Measurements from ENCODE around the gene AGBL1.

AGBL1 gene

DNA sequence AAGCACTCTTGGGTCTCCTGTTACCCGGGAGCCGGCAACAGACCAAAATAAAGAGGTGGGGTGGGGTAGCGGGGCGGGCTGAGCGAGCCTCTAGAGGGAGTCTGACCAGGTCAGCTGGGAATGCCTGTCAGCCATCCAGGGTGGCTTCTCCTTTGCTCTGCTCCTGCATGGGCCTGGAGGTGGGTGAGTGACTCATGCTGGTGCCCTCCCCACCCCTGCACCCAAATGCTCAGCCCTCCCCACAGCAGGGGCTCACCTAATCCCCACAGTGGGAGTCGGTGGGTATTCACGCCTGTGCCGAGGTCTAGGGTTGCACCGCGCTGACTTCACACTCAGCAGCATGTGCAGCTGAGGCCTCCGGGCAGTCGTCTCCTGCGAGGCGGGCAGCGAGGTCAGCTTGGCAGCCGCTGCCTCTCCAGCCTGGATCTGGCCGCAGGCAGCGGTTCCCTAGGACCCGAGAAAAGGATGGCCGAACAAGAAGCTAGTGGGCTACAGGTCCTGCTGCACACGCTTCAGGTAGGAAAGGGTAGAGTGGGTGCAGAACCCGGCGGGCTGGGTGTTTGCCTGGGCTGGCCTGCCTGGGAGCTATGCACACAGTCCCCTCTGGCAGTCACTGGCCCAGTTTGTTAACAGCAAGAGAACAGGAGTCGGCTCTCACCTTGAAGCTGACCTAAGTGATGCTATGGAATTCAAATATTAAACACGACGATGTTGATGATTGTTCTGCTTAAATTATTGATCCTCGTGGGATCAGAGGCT lies at the start of gene AGBL1:
Gene AGBL1 (plus strand): TSS at position 364 of the 759 bp plus-strand sequence.
- no peak for DNase-seq
- TF ChIP-seq POLR2A (IDR thresholded peaks at IDR 0.05; ENCODE audit: low read length) (no peak), GATA1 (IDR thresholded peaks at IDR 0.05; ENCODE audit: low read depth, low read length) (no peak)

DNA sequence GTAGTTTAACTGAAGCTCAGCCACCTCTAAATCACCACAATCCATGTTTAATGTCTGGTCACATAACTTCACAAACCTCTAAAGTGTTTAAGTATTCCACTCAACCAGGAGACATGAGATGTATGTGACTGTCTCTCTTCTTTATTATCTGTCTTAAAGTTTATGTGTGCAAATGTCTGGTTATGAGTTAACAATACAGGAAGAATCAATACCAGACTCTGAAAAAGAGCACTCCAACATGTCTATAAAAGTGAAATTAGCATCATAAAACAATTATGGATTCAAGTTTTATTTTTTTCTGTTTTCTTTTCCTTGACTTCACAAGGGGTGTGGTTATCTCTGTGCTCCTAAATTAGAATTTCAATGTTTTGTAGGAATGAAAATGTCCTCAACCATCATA lies 44.8 kb upstream of the AGBL1 start:
- DNase-seq = no peak
- TF ChIP-seq POLR2A (IDR thresholded peaks at IDR 0.05; ENCODE audit: low read length) = no peak
- no peak for TF ChIP-seq GATA1 (IDR thresholded peaks at IDR 0.05; ENCODE audit: low read depth, low read length)

DNA sequence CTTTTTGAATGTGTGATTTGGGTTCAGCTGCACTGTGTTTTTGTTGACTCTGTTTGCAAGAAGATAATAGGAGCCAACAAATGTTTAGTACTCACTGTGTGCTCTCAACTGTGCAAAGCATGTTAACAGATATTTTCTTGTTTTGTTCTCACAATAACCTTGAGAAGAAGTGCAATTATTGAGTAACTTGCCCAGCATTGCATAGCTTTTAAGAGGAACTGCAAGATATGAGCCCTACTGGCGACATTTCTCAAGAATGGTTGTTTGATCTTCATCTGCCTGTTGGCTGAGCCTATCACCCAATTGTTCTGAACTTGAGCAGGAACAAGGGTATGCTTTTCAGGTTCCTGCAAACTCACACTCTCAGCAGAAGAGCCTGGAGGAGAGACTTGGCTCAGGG lies 43.4 kb upstream of the AGBL1 start:
- TF ChIP-seq GATA1 (IDR thresholded peaks at IDR 0.05; ENCODE audit: low read depth, low read length) (no peak), POLR2A (IDR thresholded peaks at IDR 0.05; ENCODE audit: low read length) (no peak)
- no peak for DNase-seq

DNA sequence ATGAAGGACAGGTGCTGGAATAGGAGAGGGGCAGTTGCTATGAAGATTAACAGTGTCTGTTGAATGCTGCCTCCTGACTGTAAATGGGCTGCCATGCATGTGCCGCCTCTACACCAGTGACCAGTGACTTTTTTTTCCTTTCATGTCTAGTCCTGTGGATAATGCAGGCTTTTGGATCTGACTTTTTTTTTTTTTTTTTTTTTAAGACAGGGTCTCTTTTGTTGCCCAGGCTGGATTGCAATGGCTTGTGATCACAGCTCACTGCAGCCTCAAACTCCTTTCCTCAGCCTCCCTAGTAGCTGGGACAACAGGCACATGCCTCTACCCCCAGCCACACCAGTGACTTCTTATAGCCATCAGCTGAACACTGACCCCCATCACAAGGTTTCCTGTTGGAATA lies 41.2 kb upstream of the AGBL1 start:
- DNase-seq = no peak

DNA sequence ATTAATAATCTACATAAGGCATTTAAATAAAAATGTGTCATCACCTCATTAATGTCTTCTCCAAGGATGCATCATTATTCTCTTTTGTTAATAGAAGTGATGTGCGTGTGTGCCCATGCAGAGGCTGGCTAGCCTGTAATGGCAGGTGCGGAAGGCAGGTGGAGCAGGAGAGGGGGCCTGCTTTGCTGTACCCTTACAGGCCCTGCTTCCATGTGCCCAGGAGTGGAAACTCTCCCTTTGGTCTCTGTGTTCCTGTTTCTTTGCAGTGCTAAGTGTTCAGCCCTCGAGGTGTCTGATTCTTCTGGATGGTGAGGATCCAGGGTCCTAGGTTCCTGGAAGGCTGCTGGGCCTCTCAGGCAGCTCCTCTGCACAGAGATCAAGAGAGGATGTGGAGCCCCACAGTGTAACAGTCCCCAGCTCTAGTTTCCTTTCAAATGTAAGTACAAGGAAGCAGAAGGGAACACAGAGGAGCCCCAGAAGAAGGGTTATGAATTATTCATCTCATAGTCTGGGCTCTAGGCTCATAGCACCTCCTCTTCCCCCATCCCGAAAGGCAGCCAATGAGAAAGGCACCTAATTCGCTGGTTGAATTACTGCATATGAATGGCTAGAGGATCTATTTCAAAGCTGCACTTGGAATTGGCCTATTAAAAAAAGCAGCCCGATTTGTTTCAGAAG lies 39.2 kb upstream of the AGBL1 start:
- no peak for DNase-seq
- TF ChIP-seq GATA1 (IDR thresholded peaks at IDR 0.05; ENCODE audit: low read depth, low read length) = no peak
- TF ChIP-seq POLR2A (IDR thresholded peaks at IDR 0.05; ENCODE audit: low read length) = no peak

More for the DNA sequence above, 41.2 kb upstream of the AGBL1 start:
- no peak for TF ChIP-seq POLR2A (IDR thresholded peaks at IDR 0.05; ENCODE audit: low read length)
- TF ChIP-seq GATA1 (IDR thresholded peaks at IDR 0.05; ENCODE audit: low read depth, low read length) = no peak

DNA sequence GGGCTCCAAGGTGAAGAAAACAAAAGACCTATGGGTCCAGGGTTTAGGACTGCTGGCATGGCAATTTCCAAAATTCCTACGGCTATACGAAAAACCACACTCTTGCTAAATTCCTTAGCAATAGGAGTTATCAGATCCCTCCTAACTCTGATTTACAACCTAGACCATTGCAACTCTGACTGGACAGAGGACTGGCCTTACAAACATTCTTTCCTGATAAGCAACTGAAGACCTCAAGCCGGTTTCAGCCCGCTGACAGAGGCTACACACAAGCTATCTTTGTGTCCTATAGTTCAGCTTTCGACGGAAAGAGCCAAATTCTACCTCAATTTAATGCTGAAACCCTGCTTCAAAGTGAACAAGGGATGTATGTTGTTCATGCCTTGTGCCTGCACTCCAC lies 38.3 kb upstream of the AGBL1 start:
- TF ChIP-seq POLR2A (IDR thresholded peaks at IDR 0.05; ENCODE audit: low read length) = no peak
- TF ChIP-seq GATA1 (IDR thresholded peaks at IDR 0.05; ENCODE audit: low read depth, low read length) = no peak
- DNase-seq = no peak

DNA sequence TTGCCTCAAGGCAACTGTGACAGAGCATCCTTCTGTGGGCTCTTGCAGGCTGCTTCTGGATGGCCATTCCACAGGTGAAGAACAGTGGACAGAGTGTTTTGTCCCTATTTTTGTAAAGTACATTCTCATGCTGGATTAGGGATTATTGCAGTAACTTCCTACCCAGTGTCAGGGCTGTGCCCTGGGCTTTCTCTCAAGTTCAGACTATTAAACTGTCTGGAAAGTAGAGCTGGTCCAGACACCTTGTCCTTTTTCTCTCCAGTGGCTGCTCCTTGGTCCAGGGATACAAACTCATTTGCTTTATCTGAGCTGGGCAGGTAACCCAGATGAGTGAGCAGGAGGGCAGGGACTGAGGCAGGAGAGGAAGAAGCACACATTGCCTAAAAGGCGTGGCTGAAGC lies 37.4 kb upstream of the AGBL1 start:
- TF ChIP-seq POLR2A (IDR thresholded peaks at IDR 0.05; ENCODE audit: low read length) = no peak
- no peak for TF ChIP-seq GATA1 (IDR thresholded peaks at IDR 0.05; ENCODE audit: low read depth, low read length)

DNA sequence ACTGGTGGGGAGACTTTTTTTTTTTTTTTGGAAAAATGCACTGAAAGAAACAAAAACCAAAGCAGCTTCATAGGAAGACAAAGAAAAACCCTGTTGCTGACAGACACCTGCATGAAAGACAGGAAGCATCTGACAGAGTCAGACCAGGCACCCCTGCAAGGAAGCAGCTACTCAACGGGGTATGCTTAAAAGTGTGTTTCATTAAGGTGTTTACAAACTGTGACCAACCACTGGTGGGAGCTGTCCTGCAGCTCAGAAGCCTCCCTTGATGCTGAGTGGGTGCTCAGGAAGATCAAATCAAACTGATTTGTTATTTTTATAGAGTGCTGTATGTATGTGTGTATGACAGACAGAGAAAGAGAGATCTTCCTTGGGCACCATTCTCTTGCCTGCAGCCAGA lies 34.7 kb upstream of the AGBL1 start:
- DNase-seq = no peak
- TF ChIP-seq GATA1 (IDR thresholded peaks at IDR 0.05; ENCODE audit: low read depth, low read length) = no peak
- no peak for TF ChIP-seq POLR2A (IDR thresholded peaks at IDR 0.05; ENCODE audit: low read length)

More for the DNA sequence above, 37.4 kb upstream of the AGBL1 start:
- DNase-seq = no peak

DNA sequence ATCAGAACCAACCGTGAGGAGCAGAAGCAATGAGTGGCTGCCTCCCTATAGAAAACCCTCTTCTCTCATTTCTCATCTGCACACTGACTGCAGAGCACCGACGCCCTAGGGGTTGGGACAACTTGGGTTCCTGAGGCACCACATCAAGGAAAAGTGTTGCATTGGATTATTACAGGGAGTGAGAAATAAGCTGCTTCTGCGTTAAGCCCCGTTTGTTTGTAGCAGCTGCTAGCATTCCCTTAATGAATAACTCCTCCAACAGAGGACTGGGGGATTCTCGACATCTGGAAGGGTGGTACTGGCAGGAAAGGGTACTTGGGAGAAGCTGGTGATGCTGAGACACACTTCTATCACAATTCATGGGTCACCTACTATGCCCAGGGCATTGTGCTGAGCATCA lies 25.3 kb upstream of the AGBL1 start:
- DNase-seq = no peak
- TF ChIP-seq POLR2A (IDR thresholded peaks at IDR 0.05; ENCODE audit: low read length) = no peak
- TF ChIP-seq GATA1 (IDR thresholded peaks at IDR 0.05; ENCODE audit: low read depth, low read length) = no peak

DNA sequence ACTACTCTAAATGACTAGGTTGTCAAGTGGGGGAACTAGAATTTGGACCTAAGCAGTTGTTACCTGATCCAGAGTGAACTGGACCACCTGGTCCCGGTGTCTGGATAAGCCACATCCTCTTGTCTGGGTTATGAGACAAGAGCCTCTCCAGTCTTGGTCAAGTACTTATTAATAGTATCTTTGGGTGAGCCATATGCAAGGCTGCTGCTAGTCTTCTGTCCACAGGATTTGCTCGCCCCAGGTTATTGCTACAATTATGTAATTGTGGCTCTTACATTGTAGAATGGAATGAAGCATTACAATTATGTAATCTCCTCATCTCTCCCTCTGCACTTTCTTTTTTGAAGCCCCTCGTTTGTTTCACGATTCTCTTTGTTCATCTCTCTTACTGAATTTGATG lies 24.0 kb upstream of the AGBL1 start:
- DNase-seq = no peak
- TF ChIP-seq GATA1 (IDR thresholded peaks at IDR 0.05; ENCODE audit: low read depth, low read length) = no peak
- no peak for TF ChIP-seq POLR2A (IDR thresholded peaks at IDR 0.05; ENCODE audit: low read length)

DNA sequence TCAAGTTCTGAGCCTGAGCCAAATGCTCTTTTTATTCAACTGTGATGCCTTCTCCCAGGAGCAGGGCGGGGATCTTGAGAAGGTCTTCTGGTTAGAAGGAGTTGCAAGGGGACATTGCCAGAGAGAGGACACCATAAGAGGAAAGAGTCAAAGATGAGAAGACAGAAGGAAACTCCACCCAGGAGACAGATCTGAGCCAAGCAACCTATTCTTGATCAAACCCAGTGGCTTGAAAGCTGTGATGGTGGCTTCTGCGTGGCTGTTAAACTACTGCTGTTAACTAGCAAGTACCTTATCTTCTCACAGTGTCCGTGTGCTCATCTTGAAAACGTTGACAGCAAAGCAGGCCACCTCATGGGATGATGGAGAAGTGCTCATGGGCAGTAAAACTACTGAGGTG lies 19.8 kb upstream of the AGBL1 start:
- TF ChIP-seq POLR2A (IDR thresholded peaks at IDR 0.05; ENCODE audit: low read length) = no peak
- no peak for TF ChIP-seq GATA1 (IDR thresholded peaks at IDR 0.05; ENCODE audit: low read depth, low read length)
- DNase-seq = no peak

DNA sequence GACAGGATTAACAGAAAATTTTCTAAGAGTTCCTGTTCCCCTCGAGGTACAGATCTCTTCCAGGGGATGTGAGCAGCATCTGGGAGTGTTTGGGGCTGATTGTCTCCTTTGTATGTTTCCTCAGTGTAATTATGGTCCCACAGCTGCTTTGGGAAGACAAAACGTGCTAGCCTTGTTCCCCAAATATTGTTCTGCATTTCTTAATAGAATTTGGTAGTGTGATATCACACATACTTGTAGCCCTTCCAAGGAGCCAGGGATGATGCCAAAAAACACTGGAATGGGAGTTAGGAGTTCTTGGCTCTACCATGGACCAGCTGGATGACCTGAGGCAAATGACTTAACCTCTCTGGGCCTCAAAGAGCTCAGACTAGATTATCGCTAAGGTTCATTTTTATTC lies 19.0 kb upstream of the AGBL1 start:
- no peak for TF ChIP-seq GATA1 (IDR thresholded peaks at IDR 0.05; ENCODE audit: low read depth, low read length)
- TF ChIP-seq POLR2A (IDR thresholded peaks at IDR 0.05; ENCODE audit: low read length) = no peak

DNA sequence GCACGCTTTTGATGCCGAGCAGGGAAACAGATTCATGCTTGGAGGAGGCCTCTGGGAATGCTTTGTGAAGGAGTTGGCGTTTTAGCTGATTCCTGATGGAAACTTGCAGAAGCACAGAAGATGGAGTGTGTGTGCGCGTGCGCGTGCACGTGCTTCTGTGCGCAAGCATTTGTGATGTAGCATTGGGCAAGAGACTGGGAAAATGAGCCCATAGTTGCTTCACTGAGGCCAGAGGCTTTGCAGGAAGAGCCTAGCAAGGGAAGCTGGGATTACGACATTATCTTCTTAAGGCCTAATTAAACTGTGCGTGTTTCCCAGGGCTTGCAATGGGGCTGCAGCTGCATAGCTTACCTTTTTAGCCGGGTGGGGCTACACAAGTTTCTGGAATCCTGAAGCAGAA lies 18.1 kb upstream of the AGBL1 start:
- TF ChIP-seq POLR2A (IDR thresholded peaks at IDR 0.05; ENCODE audit: low read length) = no peak
- no peak for DNase-seq

More for the DNA sequence above, 19.0 kb upstream of the AGBL1 start:
- no peak for DNase-seq

DNA sequence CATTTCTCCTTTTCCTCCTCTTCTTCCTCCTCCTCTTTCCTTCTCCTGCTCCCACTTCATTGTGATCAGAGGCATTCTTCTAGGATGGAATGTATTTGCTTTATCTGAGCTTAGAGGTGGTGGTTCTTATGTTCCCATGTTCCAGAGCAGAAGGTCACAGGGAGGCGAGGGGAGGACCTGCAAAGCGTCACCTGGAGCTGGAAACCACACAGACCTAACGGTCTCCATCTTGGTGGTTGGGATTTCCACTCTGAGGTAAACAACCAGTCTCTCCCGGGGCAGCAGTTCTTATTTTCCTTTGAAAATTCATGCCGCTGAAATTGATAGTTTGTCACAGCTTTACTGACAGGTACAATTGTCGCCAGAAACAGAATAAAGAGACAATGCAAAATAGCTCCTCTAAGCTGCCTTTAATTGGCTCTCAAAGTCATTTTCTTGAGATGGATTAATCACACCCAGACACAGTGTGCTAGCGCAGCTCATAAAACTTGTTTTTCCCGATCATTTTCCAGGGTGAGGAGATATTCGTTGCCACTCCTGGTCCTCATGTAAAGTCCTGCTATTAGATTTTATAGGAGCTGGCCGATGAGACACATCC lies 16.9 kb upstream of the AGBL1 start:
- no peak for TF ChIP-seq POLR2A (IDR thresholded peaks at IDR 0.05; ENCODE audit: low read length)

More for the DNA sequence above, 16.9 kb upstream of the AGBL1 start:
- DNase-seq = no peak
